GM12878 (cell line): ENCODE measurements around the gene AP1G2. TPM values are rescaled to one million over a fixed set of nuclear protein-coding genes. Genes with fewer than 3 reads are reported as not detected.

Experiments used
- ATAC-seq: fragments of 200-7000 bp; cut with Tn5 transposase; 3 replicates; pipeline ENCODE4 v1.9.1; 2020; ENCODE audit warnings: mild to moderate bottlenecking, moderate library complexity
- BruUV-seq: library from RNA; stranded (reverse); fragments of 400-500 nt; replicated peaks from 2 replicates; lab custom pipeline; 2021; lab: Mats Ljungman, UMichigan
- CTCF ChIA-PET: fragments of 300-600 bp; sonication (Branson Sonifier 250); formaldehyde crosslinking; extraction: SDS; loops from one replicate; lab custom pipeline; 2021; ENCODE audit warnings: inconsistent platforms; lab: Yijun Ruan, JAX
- POLR2A ChIA-PET: fragments of 350-600 bp; formaldehyde crosslinking; extraction: SDS; loops from one replicate; lab custom pipeline; 2021; ENCODE audit warnings: inconsistent platforms; lab: Charles Lee
- RAD21 ChIA-PET: fragments of 300-600 bp; sonication (Branson Sonifier 250); formaldehyde crosslinking; loops from one replicate; lab custom pipeline; 2023; ENCODE audit warnings: antibody characterized with exemption; ENCODE audit not compliant: unreplicated experiment; lab: Charles Lee
- SMC1A ChIA-PET: fragments of 300-600 bp; sonication (Branson Sonifier 250); formaldehyde crosslinking; loops from one replicate; lab custom pipeline; 2023; ENCODE audit not compliant: unreplicated experiment, uncharacterized antibody; lab: Charles Lee
- DNase-seq: peaks from one replicate; pipeline ENCODE4 v3.0.0-alpha.2; 2011; ENCODE audit warnings: low read depth, low spot score
- FAIRE-seq: peaks from 3 replicates; lab custom pipeline; 2011; peaks lifted over from hg19 to GRCh38; lab: Jason Lieb, UNC
- H2AFZ ChIP-seq: 2 replicates; pipeline ENCODE4 v1.6.0; 2011; ENCODE audit warnings: low read depth, low read length, control low read depth; ENCODE audit not compliant: control insufficient read depth
- H3K27ac ChIP-seq: 2 replicates; pipeline ENCODE4 v1.5.1; 2011; ENCODE audit warnings: control low read depth; ENCODE audit not compliant: control insufficient read depth, insufficient read depth
- H3K27me3 ChIP-seq, 2 experiments: replicated peaks in 1 of 2; 2 replicates each; pipeline versions ENCODE4 v1.6.0 to v1.6.1; 2011; ENCODE audit warnings: low read length in 1 of 2; ENCODE audit not compliant: control insufficient read depth in 2 of 2, insufficient read depth in 2 of 2
- H3K36me3 ChIP-seq, 2 experiments: 2 replicates each; pipeline ENCODE4 v1.5.1; 2011; ENCODE audit warnings: low read length in 1 of 2; ENCODE audit not compliant: control insufficient read depth in 2 of 2, insufficient read depth in 2 of 2
- H3K4me1 ChIP-seq: 2 replicates; pipeline ENCODE4 v1.6.1; 2011; ENCODE audit warnings: mild to moderate bottlenecking, low read length, moderate library complexity, mixed read lengths; ENCODE audit not compliant: control insufficient read depth, insufficient read depth
- H3K4me2 ChIP-seq: 2 replicates; pipeline ENCODE4 v1.6.0; 2011; ENCODE audit warnings: control low read depth; ENCODE audit not compliant: control insufficient read depth, insufficient read depth
- H3K4me3 ChIP-seq: fragments of 200-600 bp; sonication (generic); 2 replicates; pipeline ENCODE4 v1.5.1; 2016
- H3K79me2 ChIP-seq: 2 replicates; pipeline ENCODE4 v1.6.0; 2011; ENCODE audit warnings: low read length; ENCODE audit not compliant: control insufficient read depth, insufficient read depth
- H3K9ac ChIP-seq: 2 replicates; pipeline ENCODE4 v1.8.0; 2011; ENCODE audit warnings: low read length, control low read depth, mixed read lengths; ENCODE audit not compliant: control insufficient read depth, insufficient read depth
- H3K9me3 ChIP-seq: replicated peaks from 3 replicates; pipeline ENCODE4 v1.5.1; 2011; ENCODE audit warnings: mild to moderate bottlenecking, low read length; ENCODE audit not compliant: control insufficient read depth, insufficient read depth
- H4K20me1 ChIP-seq: 2 replicates; pipeline ENCODE4 v1.6.0; 2011; ENCODE audit not compliant: control insufficient read depth, insufficient read depth
- BCLAF1 ChIP-seq: fragments of 450-650 bp; IDR thresholded peaks from 2 replicates; pipeline ENCODE4 v1.6.1; 2017; ENCODE audit warnings: antibody characterized with exemption, mild to moderate bottlenecking, moderate library complexity
- BHLHE40 ChIP-seq, 2 experiments: fragments of 450-650 bp in 1 of 2; IDR thresholded peaks; 2 replicates each; pipeline ENCODE4 v1.6.1; 2011 to 2017; ENCODE audit warnings: low read depth in 2 of 2, borderline replicate concordance in 1 of 2, improper control_type of control experiment in 1 of 2, low read length in 1 of 2, mild to moderate bottlenecking in 1 of 2
- CBX3 ChIP-seq: fragments of 200-600 bp; sonication (generic); IDR thresholded peaks from 2 replicates; pipeline ENCODE4 v1.6.1; 2016; ENCODE audit warnings: low read depth, borderline replicate concordance
- E2F4 ChIP-seq: IDR thresholded peaks from 2 replicates; pipeline ENCODE4 v1.6.1; 2012; ENCODE audit warnings: low read depth, low read length, improper control_type of control experiment
- GATAD2B ChIP-seq: fragments of 450-650 bp; conservative IDR thresholded peaks from 2 replicates; pipeline ENCODE4 v1.6.1; 2017; ENCODE audit warnings: low read depth, mild to moderate bottlenecking, moderate library complexity
- MAX ChIP-seq: IDR thresholded peaks from 2 replicates; pipeline ENCODE4 v1.6.1; 2012; ENCODE audit warnings: low read depth, low read length, improper control_type of control experiment
- MTA2 ChIP-seq: fragments of 450-650 bp; IDR thresholded peaks from 2 replicates; pipeline ENCODE4 v1.6.1; 2016; ENCODE audit warnings: low read depth, mild to moderate bottlenecking, moderate library complexity
- NBN ChIP-seq: fragments of 450-650 bp; IDR thresholded peaks from 2 replicates; pipeline ENCODE4 v1.6.1; 2016
- NFYA ChIP-seq: IDR thresholded peaks from 2 replicates; pipeline ENCODE4 v1.6.1; 2011; ENCODE audit warnings: low read depth, mild to moderate bottlenecking, low read length, improper control_type of control experiment, borderline replicate concordance
- NKRF ChIP-seq: fragments of 450-650 bp; conservative IDR thresholded peaks from 2 replicates; pipeline ENCODE4 v1.6.1; 2017; ENCODE audit warnings: mild to moderate bottlenecking, moderate library complexity
- NR2C2 ChIP-seq: IDR thresholded peaks from 2 replicates; pipeline ENCODE4 v1.6.1; 2011; ENCODE audit warnings: borderline replicate concordance, low read depth; ENCODE audit not compliant: control insufficient read depth, insufficient read length
- ZBTB33 ChIP-seq: fragments of 450-650 bp; IDR thresholded peaks from 2 replicates; pipeline ENCODE4 v1.6.1; 2017; ENCODE audit warnings: mild to moderate bottlenecking
- WGBS: methylation state at CpG from one replicate; pipeline ENCODE4 v1.1.6; 2016; ENCODE audit warnings: low lambda C conversion rate; ENCODE audit not compliant: insufficient replicate concordance, insufficient coverage; ENCODE audit errors: missing lambda C conversion rate; 5-methylcytosine and 5-hydroxymethylcytosine counted together
- in situ Hi-C: fragments of 300-500 bp; cut with MboI; formaldehyde crosslinking; loops from 9 replicates; pipeline ENCODE4 v1.14.3; 2018; ENCODE audit warnings: mixed read lengths
- intact Hi-C: fragments of 100-400 bp; cut with micrococcal nuclease; formaldehyde crosslinking; loops from one replicate; pipeline ENCODE4 v1.14.2; 2022; ENCODE audit not compliant: unreplicated experiment
- polyA plus RNA-seq, 11 experiments: library from polyadenylated mRNA; depleted of rRNA in 4 of 11; unstranded in 6 of 11; stranded (reverse) in 5 of 11; fragments of >200 nt; fragmentation: Nextera tagmentation in 4 of 11; fragmentation: Illumina TruSeq in 1 of 11; extraction: Ambion mirVana in 4 of 11; extraction: Trizol in 1 of 11; gene quantifications; 1 replicate in 1 of 11; 2 replicates in 10 of 11; pipeline versions ENCODE4 v1.2.1 to v1.2.3, GENCODE V29; 2011 to 2016; ENCODE audit warnings: inconsistent platforms in 2 of 11, missing spikeins in 2 of 11, low read depth in 1 of 11
- total RNA-seq, 4 experiments: library from RNA; depleted of rRNA in 3 of 4; stranded (reverse); fragments of >200 nt in 3 of 4; fragmentation: Illumina TruSeq in 1 of 4; extraction: Trizol in 1 of 4; gene quantifications; 2 replicates each; pipeline versions ENCODE4 v1.2.1 to v1.2.3, GENCODE V29; 2013 to 2021

The AP1G2 gene
- total and polyA plus RNA-seq, 10 of the 15 experiments (the other 5 are each of a cell fraction or from before 2014, with no cell fraction given), result 41.5 to 146 (median 103) TPM

GRCh38 chr14:23608454-23608853, 40.9 kb upstream of the AP1G2 start:
- ATAC-seq, result no peak
- CTCF ChIA-PET, result interaction anchor here (4.5 kb wide), 2 partner anchors 18 to 23 kb away, joined by 33 to 51 read pairs; no protein-coding TSS in a partner anchor
- intact Hi-C loops, result no loop called here
- Histone ChIP-seq H3K36me3 (no peaks in the 10 kb centered on the region), H3K9ac (no peak overlapping the region), H3K27ac (no peak overlapping the region), H3K27me3 (no peaks in the 10 kb centered on the region), H4K20me1 (no peaks in the 10 kb centered on the region), H3K79me2 (no peaks in the 10 kb centered on the region), H3K4me3 (no peak overlapping the region), H3K4me2 (no peak overlapping the region), H3K9me3 (peaks cover 3% of the 10 kb centered on the region; the same call in 2 of the 3 replicates), H3K4me1 (peaks cover 31% of the 10 kb centered on the region), H2AFZ (no peak overlapping the region)
- no peak for FAIRE-seq
- SMC1A ChIA-PET, result interaction anchor here (1.8 kb wide), 1 partner anchor 23 kb away, joined by 6 read pairs; no protein-coding TSS in a partner anchor
- RAD21 ChIA-PET, result interaction anchor here (1.2 kb wide), 1 partner anchor 20 kb away, joined by 5 read pairs; no protein-coding TSS in a partner anchor
- DNase-seq, result no peak
- POLR2A ChIA-PET, result no interaction called here
- WGBS, result 0% methylated on average over 1 of the region's 1 CpG
- in situ Hi-C loops, result no loop called here
- BruUV-seq, result no TSS peak
- TF ChIP-seq BHLHE40 (IDR thresholded peaks at IDR 0.05; ENCODE audit: borderline replicate concordance in 1 of 2, low read depth in 2 of 2, low read length in 1 of 2) (no peak), NFYA (no peak), GATAD2B (no peak), ZBTB33 (no peak), BCLAF1 (no peak), E2F4 (no peak), CBX3 (no peak), NBN (no peak), MAX (no peak), NKRF (no peak), MTA2 (no peak), NR2C2 (no peak)
